DOHH2 (cell line): ENCODE results near the gene MICAL2.

Source experiments
- H3F3A ChIP-seq: fragments of 200-600 bp; sonication (generic), shearing (Covaris generic); 2 replicates; pipeline ENCODE4 v1.6.0; 2016; ENCODE audit warnings: antibody characterized with exemption, mild to moderate bottlenecking; ENCODE audit not compliant: control insufficient read depth, insufficient read depth
- H3K27ac ChIP-seq: fragments of 200-600 bp; sonication (generic); 2 replicates; pipeline ENCODE4 v1.5.1; 2014; ENCODE audit warnings: low read depth, mild to moderate bottlenecking, low read length, moderate library complexity
- H3K27me3 ChIP-seq: fragments of 200-600 bp; sonication (generic); 2 replicates; pipeline ENCODE4 v1.6.1; 2014; ENCODE audit warnings: mild to moderate bottlenecking, low read length, mixed read lengths; ENCODE audit not compliant: control insufficient read depth
- H3K36me3 ChIP-seq: fragments of 200-600 bp; sonication (generic); 2 replicates; pipeline ENCODE4 v1.6.1; 2014; ENCODE audit warnings: mild to moderate bottlenecking, low read length, moderate library complexity, mixed read lengths; ENCODE audit not compliant: control insufficient read depth
- H3K4me1 ChIP-seq: fragments of 200-600 bp; sonication (generic); 2 replicates; pipeline ENCODE4 v1.6.1; 2014; ENCODE audit warnings: mild to moderate bottlenecking, low read length, mixed read lengths; ENCODE audit not compliant: control insufficient read depth
- H3K4me2 ChIP-seq: fragments of 200-600 bp; sonication (generic); 2 replicates; pipeline ENCODE4 v1.6.0; 2014; ENCODE audit warnings: mild to moderate bottlenecking, low read length, moderate library complexity
- H3K4me3 ChIP-seq: fragments of 200-600 bp; sonication (generic); 2 replicates; pipeline ENCODE4 v1.5.1; 2014; ENCODE audit warnings: mild to moderate bottlenecking, low read length, mixed read lengths
- H3K79me2 ChIP-seq: fragments of 200-600 bp; sonication (generic); 2 replicates; pipeline ENCODE4 v1.6.1; 2014; ENCODE audit warnings: mild to moderate bottlenecking, low read length, mixed read lengths; ENCODE audit not compliant: control insufficient read depth
- H3K9me2 ChIP-seq: fragments of 200-600 bp; sonication (generic); replicated peaks from 2 replicates; pipeline ENCODE4 v1.6.1; 2014; ENCODE audit warnings: mild to moderate bottlenecking, low read length, mixed read lengths; ENCODE audit not compliant: control insufficient read depth
- H3K9me3 ChIP-seq: fragments of 200-600 bp; sonication (generic); 2 replicates; pipeline ENCODE4 v1.6.1; 2014; ENCODE audit warnings: antibody characterized with exemption, low read length, mixed read lengths; ENCODE audit not compliant: control insufficient read depth, insufficient read depth
- H4K20me1 ChIP-seq: fragments of 200-600 bp; sonication (generic); 2 replicates; pipeline ENCODE4 v1.6.0; 2014; ENCODE audit warnings: low read depth, mild to moderate bottlenecking, antibody characterized with exemption, low read length, moderate library complexity; ENCODE audit not compliant: control insufficient read depth, insufficient read depth
- CTCF ChIP-seq: fragments of 200-600 bp; sonication (generic); IDR thresholded peaks from one replicate; pipeline ENCODE4 v1.5.1; 2014; ENCODE audit warnings: antibody characterized with exemption, mild to moderate bottlenecking, low read depth, low read length; ENCODE audit not compliant: poor library complexity, severe bottlenecking
- EZH2phosphoT487 ChIP-seq: fragments of 200-600 bp; sonication (generic); IDR thresholded peaks from 2 replicates; pipeline ENCODE4 v1.6.1; 2017; ENCODE audit warnings: borderline replicate concordance, mild to moderate bottlenecking, antibody characterized with exemption, low read length, moderate library complexity, mixed read lengths

Gene MICAL2

GRCh38 chr11:12171921-12172320, 61.5 kb downstream of the MICAL2 start:
- no peaks in the 10 kb centered on the region for H3K9me2 ChIP-seq
- H3K36me3 ChIP-seq, result no peaks in the 10 kb centered on the region
- TF ChIP-seq CTCF (no peak), EZH2phosphoT487 (no peak)
- no peaks in the 10 kb centered on the region for H3K4me1 ChIP-seq
- H3K4me3 ChIP-seq, result no peak overlapping the region
- H3F3A ChIP-seq, result no peaks in the 10 kb centered on the region
- no peak overlapping the region for H3K4me2 ChIP-seq
- H4K20me1 ChIP-seq, result no peaks in the 10 kb centered on the region
- no peaks in the 10 kb centered on the region for H3K9me3 ChIP-seq
- H3K27ac ChIP-seq, result no peak overlapping the region
- H3K27me3 ChIP-seq, result no peaks in the 10 kb centered on the region
- no peaks in the 10 kb centered on the region for H3K79me2 ChIP-seq

GRCh38 chr11:12172493-12173013, 62.2 kb downstream of the MICAL2 start:
- Histone ChIP-seq H3K36me3 (no peaks in the 10 kb centered on the region), H3K9me2 (no peaks in the 10 kb centered on the region), H3K4me1 (no peaks in the 10 kb centered on the region), H3K79me2 (no peaks in the 10 kb centered on the region), H3F3A (no peaks in the 10 kb centered on the region), H3K9me3 (no peaks in the 10 kb centered on the region), H3K27me3 (no peaks in the 10 kb centered on the region), H3K4me3 (no peak overlapping the region), H4K20me1 (no peaks in the 10 kb centered on the region), H3K4me2 (no peak overlapping the region), H3K27ac (no peak overlapping the region)
- TF ChIP-seq EZH2phosphoT487 (no peak), CTCF (no peak)

- no peaks in the 10 kb centered on the region for H3K79me2 ChIP-seq
- no peaks in the 10 kb centered on the region for H3K9me2 ChIP-seq
- no peaks in the 10 kb centered on the region for H3F3A ChIP-seq
- H3K36me3 ChIP-seq, result no peaks in the 10 kb centered on the region
- H3K4me1 ChIP-seq, result no peaks in the 10 kb centered on the region
- no peak overlapping the region for H3K4me2 ChIP-seq
- no peak overlapping the region for H3K27ac ChIP-seq
- H3K27me3 ChIP-seq, result no peaks in the 10 kb centered on the region
- no peak for TF ChIP-seq CTCF
- no peak for TF ChIP-seq EZH2phosphoT487
- H3K4me3 ChIP-seq, result no peak overlapping the region
- H4K20me1 ChIP-seq, result no peaks in the 10 kb centered on the region
- no peaks in the 10 kb centered on the region for H3K9me3 ChIP-seq
These were observed 62.7 kb downstream of the MICAL2 start for GRCh38 chr11:12173111-12173510.
